Fibroblast of skin of left quadriceps (primary cell): Measurements from ENCODE around the gene LIN54.

ENCODE experiments used
- DNase-seq, 2 experiments: peaks; one replicate each; pipeline ENCODE4 v3.0.0-alpha.2; 2013; ENCODE audit warnings: low read depth in 2 of 2

LIN54 gene

DNA sequence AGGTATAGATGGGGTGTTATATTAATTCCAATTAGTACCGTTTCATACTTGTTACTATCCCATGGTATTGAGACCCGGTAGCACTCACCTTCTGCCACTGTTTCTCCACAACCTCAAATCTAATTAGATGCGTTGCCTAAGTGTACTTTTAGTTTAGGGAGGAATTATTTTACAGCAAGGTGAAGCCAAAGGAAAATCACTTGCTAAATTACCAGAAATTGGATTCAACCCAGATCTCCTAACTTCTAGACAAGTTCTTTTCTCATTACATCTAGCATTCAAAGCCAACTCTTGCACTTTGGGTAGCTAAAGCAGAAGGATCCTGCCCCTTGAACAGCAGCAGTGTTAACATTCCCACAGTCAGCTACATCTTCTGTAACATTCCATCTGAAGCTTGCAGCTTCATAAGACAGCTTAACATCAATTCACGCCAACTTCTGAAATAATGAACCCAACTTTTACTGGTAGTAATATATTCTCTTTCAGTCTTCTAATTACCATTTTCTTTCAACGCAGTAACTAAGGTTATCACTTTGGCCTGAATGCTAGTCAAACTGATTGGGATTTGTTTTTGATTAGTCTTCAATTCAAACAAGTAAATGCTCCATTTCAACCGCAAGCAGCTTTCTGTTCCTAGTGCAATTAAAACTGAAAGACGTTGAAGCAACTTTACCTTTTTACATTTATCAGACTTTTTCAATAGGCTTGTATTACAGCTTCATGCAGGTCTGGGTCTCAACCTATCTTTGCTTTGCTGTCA lies 118.7 kb downstream of the LIN54 start:
- no peak for DNase-seq

GRCh38 chr4:82890901-82891706 lies 119.5 kb downstream of the LIN54 start, which contains the start of gene SEC31A:
TSS of gene SEC31A (minus strand) at chr4:82891153. CDS start at chr4:82881936, 9,217 bp downstream.
- peak; percentile 92 to 93 for DNase-seq

DNA sequence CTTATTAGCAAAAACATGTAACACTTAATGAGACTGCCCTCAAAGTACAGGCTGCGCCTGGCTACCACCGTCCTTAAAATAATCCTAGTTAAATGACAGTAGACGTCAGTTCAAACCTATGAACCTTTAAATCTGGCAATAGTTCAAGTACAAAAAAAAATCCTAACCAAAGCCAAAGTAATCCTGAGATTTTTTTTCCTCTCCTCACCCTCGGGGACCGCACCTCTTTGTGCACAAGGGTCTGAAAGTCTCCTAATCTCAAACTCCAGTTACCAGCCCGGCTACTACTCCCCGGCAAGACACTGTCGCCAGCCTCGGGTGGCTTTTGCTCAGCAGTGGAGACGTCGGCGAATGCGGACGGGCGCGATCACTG lies 120.1 kb downstream of the LIN54 start:
- DNase-seq = no peak

DNA sequence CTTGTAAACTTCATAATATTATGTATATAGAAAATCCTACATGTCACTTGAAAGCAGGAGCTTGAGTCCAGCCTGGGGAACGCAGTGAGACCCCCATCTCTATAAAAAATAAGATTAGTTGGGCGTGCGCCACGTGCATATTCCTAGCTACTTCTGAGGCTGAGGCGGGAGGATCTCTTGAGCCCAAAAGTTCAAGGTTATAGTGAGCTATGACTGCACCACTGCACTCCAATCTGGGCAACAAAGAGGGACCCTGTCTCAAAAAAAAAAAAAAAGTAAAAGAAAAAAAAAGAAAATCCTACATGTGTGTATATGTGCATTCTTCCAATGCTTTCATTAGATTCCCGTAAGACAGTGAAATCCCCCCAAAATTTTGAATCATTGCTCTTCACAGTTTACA lies 121.3 kb downstream of the LIN54 start:
- DNase-seq = no peak

- DNase-seq = no peak
Observed at GRCh38 chr4:82886147-82886942, 124.3 kb downstream of the LIN54 start.

GRCh38 chr4:82885410-82885809 lies 125.2 kb downstream of the LIN54 start:
- DNase-seq = no peak
